Transverse colon (tissue), 4 donors: Measurements from ENCODE around the gene DHH. TPM values are rescaled to one million over a fixed set of nuclear protein-coding genes. Genes with fewer than 3 reads are reported as not detected.

Experiments used
- DNase-seq: peaks from one replicate; pipeline ENCODE4 v3.0.0-alpha.2; 2019
- H3K27ac ChIP-seq, 4 donors: fragments of 200-600 bp; sonication (generic); 2 replicates each; pipeline ENCODE4 v1.5.1; 2016 to 2018; ENCODE audit warnings: inconsistent platforms in 4 of 4
- H3K27me3 ChIP-seq: fragments of 200-600 bp; sonication (generic); 2 replicates; pipeline ENCODE4 v1.5.1; 2017; ENCODE audit warnings: inconsistent platforms
- H3K36me3 ChIP-seq, 4 donors: fragments of 200-600 bp; sonication (generic); 2 replicates each; pipeline ENCODE4 v1.5.1; 2017 to 2019; ENCODE audit warnings: inconsistent platforms in 4 of 4
- H3K4me1 ChIP-seq, 4 donors: fragments of 200-600 bp; sonication (generic); 2 replicates each; pipeline ENCODE4 v1.5.1; 2017 to 2020; ENCODE audit warnings: inconsistent platforms in 4 of 4
- H3K4me3 ChIP-seq, 4 donors: fragments of 200-600 bp; sonication (generic); 1 replicate in 1 of 4; 2 replicates in 3 of 4; pipeline versions ENCODE4 v1.5.1 to v1.6.1; 2017 to 2019; ENCODE audit warnings: inconsistent platforms in 4 of 4
- H3K9me3 ChIP-seq, 2 donors: fragments of 200-600 bp; sonication (generic); 2 replicates each; pipeline ENCODE4 v1.5.1; 2017 to 2019; ENCODE audit warnings: inconsistent platforms in 2 of 2
- EP300 ChIP-seq: sonication (generic); formaldehyde crosslinking; IDR thresholded peaks from one replicate; pipeline ENCODE4 v1.6.1; 2017; ENCODE audit warnings: antibody characterized with exemption, low read depth
- POLR2A ChIP-seq: fragments of 450-650 bp; IDR thresholded peaks from one replicate; pipeline ENCODE4 v1.6.1; 2016; ENCODE audit warnings: antibody characterized with exemption, mild to moderate bottlenecking, moderate library complexity
- POLR2AphosphoS5 ChIP-seq, 3 donors: sonication (generic); formaldehyde crosslinking; IDR thresholded peaks; one replicate each; pipeline ENCODE4 v1.6.1; 2016; ENCODE audit warnings: antibody characterized with exemption in 3 of 3
- WGBS, 2 donors: methylation state at CpG; one replicate each; pipeline ENCODE4 v1.1.5; 2018; ENCODE audit warnings: low coverage in 1 of 2; 5-methylcytosine and 5-hydroxymethylcytosine counted together
- in situ Hi-C, 4 donors: fragments of 200-750 bp; cut with MboI; loops; one replicate each; pipeline versions ENCODE4 v1.15.0 to v1.15.1; 2017; ENCODE audit warnings: low sequenced_read_pairs in 3 of 4, low pct_ligation_motif_present in 1 of 4, low pct_unique_long_range_greater_than_20kb in 1 of 4
- intact Hi-C: fragments of 100-400 bp; cut with DNase I; formaldehyde crosslinking; loops from one replicate; pipeline ENCODE4 v1.15.1; 2023; ENCODE audit warnings: low total_unique reads
- total RNA-seq, 4 donors: library from RNA; depleted of rRNA; stranded (reverse); fragments of >200 nt; gene quantifications; one replicate each; pipeline ENCODE4 v1.1.0, GENCODE V29; 2016
- TF ChIP-seq, protein P1 (sequence below), 5 experiments: fragments of 200-600 bp in 3 of 5; fragments of 450-650 bp in 2 of 5; sonication (generic) in 3 of 5; IDR thresholded peaks; 1 replicate in 2 of 5; 2 replicates in 3 of 5; pipeline ENCODE4 v1.5.1; 2016 to 2017; ENCODE audit warnings: antibody characterized with exemption in 5 of 5, inconsistent platforms in 3 of 5, mild to moderate bottlenecking in 2 of 5, moderate library complexity in 1 of 5

The DHH gene
- total RNA-seq, 4 donors from 2014 or later = 0.27 to 0.32 TPM; not detected in 2

DNA sequence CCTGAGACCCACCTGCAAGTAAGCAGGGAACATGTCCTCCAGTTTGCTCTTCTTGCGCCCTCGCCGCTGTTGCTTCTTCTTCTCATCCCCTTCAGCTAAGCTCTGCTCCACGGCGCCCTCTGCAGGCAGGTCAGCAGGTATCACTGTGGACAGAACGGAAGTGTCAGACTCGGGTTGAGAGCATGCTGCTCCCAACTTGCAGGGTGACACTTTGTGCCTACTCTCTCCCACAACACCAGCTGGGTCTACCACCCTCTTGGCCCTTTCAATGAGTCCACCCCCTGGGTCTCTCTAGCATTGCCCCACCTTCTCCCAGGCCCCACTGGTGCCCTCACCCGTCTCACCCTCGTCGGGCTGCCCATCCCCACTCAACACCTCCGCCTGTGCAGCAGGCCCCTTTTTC lies 50.7 kb downstream of the DHH start:
- no peaks in the 10 kb centered on the region for H3K4me1 ChIP-seq
- in situ Hi-C loops (no loop called here), intact Hi-C loops (no loop called here)
- DNase-seq = peak; percentile 66
- no peak for TF ChIP-seq EP300
- TF ChIP-seq, protein P1, sequence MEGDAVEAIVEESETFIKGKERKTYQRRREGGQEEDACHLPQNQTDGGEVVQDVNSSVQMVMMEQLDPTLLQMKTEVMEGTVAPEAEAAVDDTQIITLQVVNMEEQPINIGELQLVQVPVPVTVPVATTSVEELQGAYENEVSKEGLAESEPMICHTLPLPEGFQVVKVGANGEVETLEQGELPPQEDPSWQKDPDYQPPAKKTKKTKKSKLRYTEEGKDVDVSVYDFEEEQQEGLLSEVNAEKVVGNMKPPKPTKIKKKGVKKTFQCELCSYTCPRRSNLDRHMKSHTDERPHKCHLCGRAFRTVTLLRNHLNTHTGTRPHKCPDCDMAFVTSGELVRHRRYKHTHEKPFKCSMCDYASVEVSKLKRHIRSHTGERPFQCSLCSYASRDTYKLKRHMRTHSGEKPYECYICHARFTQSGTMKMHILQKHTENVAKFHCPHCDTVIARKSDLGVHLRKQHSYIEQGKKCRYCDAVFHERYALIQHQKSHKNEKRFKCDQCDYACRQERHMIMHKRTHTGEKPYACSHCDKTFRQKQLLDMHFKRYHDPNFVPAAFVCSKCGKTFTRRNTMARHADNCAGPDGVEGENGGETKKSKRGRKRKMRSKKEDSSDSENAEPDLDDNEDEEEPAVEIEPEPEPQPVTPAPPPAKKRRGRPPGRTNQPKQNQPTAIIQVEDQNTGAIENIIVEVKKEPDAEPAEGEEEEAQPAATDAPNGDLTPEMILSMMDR (IDR thresholded peaks at IDR 0.05) = peak; percentile 58 to 71 (median 63)
- H3K27ac ChIP-seq = no peak overlapping the region
- WGBS, 2 donors = 57 to 100% methylated on average over 4 to 11 of the region's 11 CpGs
- no peaks in the 10 kb centered on the region for H3K9me3 ChIP-seq
- no peaks in the 10 kb centered on the region for H3K27me3 ChIP-seq
- no peak overlapping the region for H3K4me3 ChIP-seq
- H3K36me3 ChIP-seq = peaks cover 0 to 93% (median 51%) of the 10 kb centered on the region in 4 donors

DNA sequence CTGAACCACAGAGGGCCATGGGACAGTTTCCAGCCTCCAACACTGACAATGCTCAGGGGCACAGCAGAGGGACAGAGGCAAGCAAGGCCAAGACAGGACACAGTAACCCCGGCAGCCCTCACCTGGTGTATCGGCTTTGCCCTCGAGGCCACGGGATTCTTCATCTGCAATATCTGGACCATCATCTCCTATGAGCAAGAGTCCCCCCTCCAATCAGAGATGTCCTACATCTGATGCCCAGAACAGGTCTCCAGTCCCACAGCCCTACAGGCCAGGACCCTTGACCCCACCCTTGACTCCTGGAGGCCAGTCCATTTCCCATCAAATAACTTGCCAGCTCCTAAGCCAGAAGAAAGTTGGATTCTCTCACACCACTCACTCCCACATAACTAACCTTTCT lies 51.4 kb downstream of the DHH start:
- TF ChIP-seq POLR2AphosphoS5 (IDR thresholded peaks at IDR 0.05) (no peak), EP300 (no peak), POLR2A (no peak)
- TF ChIP-seq, protein P1 (IDR thresholded peaks at IDR 0.05) = no peak
- intact Hi-C loops = no loop called here
- Histone ChIP-seq H3K9me3 (no peaks in the 10 kb centered on the region), H3K36me3 (peaks cover 0 to 93% (median 51%) of the 10 kb centered on the region in 4 donors), H3K4me1 (no peaks in the 10 kb centered on the region), H3K27me3 (no peaks in the 10 kb centered on the region), H3K27ac (no peak overlapping the region), H3K4me3 (no peak overlapping the region)
- in situ Hi-C loops = no loop called here
- DNase-seq = no peak
- 93% methylated on average over 4 of the region's 4 CpGs; no CpG with 5 or more reads in 1 of the 2 donors for WGBS, 2 donors

DNA sequence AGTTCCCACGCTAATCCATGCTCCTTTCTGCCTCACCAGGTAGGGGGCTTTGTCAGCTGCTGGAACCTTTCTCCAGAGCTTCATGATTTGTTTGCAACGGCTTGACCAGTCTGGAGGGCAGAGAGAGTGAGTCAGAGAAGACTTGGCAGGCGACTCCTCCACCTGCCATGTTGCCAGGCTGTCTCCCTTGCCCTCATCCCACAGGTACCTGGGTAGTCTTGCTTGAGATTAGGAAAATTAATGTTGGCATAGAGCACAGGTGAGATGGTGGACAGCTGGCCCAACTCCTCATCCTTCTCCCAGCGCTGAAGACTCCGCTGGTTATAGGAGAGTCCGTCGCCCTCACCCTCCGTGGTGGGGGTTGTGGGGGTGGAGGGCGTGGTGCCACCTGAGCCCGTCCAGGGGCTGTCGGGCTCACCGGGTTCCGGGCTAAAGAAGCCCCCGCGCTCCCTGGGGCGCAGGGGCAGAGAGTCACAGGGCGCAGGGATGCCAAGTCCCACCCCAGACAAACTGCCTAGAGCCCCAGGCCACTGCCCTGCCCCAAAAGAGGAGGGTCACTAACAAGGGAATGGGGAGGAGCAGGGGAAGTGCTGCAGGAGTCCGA lies 52.6 kb downstream of the DHH start:
- peaks cover 0 to 96% (median 51%) of the 10 kb centered on the region in 4 donors for H3K36me3 ChIP-seq
- in situ Hi-C loops = no loop called here

DNA sequence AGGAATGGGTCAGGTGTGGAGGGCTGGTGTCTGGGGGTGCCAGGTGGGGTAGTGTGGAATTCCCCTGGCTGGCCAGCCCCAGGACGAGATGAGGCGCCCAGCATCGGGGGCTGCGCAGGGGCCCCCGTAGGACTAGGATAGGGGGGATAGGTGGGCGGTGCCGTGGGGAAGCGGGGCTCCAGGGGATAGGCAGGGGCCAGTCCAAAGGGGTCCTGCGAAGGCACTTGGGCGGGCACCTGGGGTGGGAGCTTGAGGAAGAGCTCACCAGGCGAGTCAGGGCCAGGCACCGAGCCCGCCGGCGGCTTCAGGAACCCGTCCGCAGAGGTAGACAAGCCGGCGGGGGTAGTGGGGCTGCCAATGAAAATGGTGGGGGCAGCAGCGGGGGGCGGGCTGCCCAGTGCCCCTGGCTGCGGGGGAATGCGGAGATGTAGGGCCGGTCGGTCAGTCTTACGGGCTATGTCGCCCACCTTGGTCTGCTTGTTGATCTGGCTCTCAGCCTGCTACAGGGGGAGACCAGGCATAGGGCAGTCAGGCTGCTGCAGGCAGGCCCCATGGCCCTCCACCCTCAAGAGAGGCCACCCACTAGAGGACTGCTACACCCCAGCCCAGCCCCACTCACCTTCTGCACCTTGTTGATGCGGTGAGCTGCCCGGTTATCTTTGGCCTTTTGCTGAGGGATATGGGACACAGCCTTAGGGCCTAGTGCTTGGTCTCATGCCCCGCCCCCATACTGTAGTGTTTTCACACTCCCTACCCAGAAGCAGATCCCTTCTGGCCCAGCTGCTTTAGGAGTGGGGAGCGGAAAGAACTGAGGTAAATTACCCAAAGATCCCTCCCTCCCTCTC lies 53.3 kb downstream of the DHH start:
- Histone ChIP-seq H3K27me3 (no peaks in the 10 kb centered on the region), H3K4me3 (no peak overlapping the region), H3K36me3 (peaks cover 0 to 89% (median 51%) of the 10 kb centered on the region in 4 donors), H3K27ac (no peak overlapping the region), H3K9me3 (no peaks in the 10 kb centered on the region), H3K4me1 (no peaks in the 10 kb centered on the region)
- WGBS, 2 donors = 90 to 94% methylated on average over 2 to 30 of the region's 31 CpGs
- no peak for TF ChIP-seq POLR2AphosphoS5 (IDR thresholded peaks at IDR 0.05)
- DNase-seq = no peak
- in situ Hi-C loops = no loop called here
- intact Hi-C loops = no loop called here

More for the DNA sequence above, 52.6 kb downstream of the DHH start:
- Histone ChIP-seq H3K27me3 (no peaks in the 10 kb centered on the region), H3K27ac (no peak overlapping the region), H3K4me3 (no peak overlapping the region), H3K4me1 (no peaks in the 10 kb centered on the region), H3K9me3 (no peaks in the 10 kb centered on the region)
- WGBS, 2 donors = 88 to 100% methylated on average over 7 to 18 of the region's 18 CpGs
- no peak for DNase-seq
- TF ChIP-seq POLR2AphosphoS5 (IDR thresholded peaks at IDR 0.05) = no peak
- TF ChIP-seq, protein P1 (IDR thresholded peaks at IDR 0.05) = no peak
- TF ChIP-seq EP300 = no peak
- no peak for TF ChIP-seq POLR2A
- intact Hi-C loops = no loop called here
